ENCODE results near the gene GINS2. TPM values are rescaled to one million over a fixed set of nuclear protein-coding genes. Genes with fewer than 3 reads are reported as not detected.

Gene GINS2
- total RNA-seq, 1 experiment from 2014 or later = 38.0 TPM

DNA sequence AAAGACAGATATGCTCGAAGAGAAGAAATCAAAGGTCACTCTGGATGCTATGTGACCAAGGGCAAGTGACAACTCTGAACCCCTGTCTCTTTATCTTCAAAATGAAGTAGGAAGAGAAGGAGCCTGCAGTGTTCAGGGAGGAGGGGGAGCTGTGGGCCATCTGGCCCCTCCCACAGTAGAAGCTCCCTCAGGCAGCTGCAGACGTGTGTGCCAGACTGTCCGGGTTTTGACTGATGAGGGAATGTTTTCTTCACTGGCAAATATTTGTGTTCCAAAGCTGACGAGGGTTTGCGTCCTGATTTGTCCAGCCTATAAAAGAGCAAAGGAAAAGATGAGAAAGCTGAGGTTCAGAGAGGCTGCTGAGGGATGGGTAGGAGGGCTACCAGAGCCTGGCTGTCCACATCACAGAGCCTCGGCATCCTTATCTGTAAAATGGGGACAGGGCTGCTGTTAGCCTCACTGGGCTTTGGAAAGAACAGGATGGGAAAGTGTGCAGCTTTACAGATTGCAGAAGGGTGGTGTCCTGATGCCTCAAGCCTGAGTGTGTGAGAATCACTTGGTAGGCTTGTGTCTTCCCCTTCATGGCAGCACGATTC is 1.8 kb upstream of the GINS2 start (continued):
- TF ChIP-seq, protein P1, sequence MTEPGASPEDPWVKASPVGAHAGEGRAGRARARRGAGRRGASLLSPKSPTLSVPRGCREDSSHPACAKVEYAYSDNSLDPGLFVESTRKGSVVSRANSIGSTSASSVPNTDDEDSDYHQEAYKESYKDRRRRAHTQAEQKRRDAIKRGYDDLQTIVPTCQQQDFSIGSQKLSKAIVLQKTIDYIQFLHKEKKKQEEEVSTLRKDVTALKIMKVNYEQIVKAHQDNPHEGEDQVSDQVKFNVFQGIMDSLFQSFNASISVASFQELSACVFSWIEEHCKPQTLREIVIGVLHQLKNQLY (CRISPR knock-in tag; IDR thresholded peaks at IDR 0.05) = no peak
- TF ChIP-seq ZNF423 (CRISPR knock-in tag; IDR thresholded peaks at IDR 0.05) (no peak), ETV6 (CRISPR knock-in tag; IDR thresholded peaks at IDR 0.05) (no peak), MYBL2 (CRISPR knock-in tag; IDR thresholded peaks at IDR 0.05) (no peak), CREB1 (CRISPR knock-in tag; IDR thresholded peaks at IDR 0.05) (no peak), RELA (CRISPR knock-in tag; IDR thresholded peaks at IDR 0.05; ENCODE audit: borderline replicate concordance) (no peak)
- TF ChIP-seq, protein P2, sequence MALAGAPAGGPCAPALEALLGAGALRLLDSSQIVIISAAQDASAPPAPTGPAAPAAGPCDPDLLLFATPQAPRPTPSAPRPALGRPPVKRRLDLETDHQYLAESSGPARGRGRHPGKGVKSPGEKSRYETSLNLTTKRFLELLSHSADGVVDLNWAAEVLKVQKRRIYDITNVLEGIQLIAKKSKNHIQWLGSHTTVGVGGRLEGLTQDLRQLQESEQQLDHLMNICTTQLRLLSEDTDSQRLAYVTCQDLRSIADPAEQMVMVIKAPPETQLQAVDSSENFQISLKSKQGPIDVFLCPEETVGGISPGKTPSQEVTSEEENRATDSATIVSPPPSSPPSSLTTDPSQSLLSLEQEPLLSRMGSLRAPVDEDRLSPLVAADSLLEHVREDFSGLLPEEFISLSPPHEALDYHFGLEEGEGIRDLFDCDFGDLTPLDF (CRISPR knock-in tag; IDR thresholded peaks at IDR 0.05) = no peak
- TF ChIP-seq, protein P3, sequence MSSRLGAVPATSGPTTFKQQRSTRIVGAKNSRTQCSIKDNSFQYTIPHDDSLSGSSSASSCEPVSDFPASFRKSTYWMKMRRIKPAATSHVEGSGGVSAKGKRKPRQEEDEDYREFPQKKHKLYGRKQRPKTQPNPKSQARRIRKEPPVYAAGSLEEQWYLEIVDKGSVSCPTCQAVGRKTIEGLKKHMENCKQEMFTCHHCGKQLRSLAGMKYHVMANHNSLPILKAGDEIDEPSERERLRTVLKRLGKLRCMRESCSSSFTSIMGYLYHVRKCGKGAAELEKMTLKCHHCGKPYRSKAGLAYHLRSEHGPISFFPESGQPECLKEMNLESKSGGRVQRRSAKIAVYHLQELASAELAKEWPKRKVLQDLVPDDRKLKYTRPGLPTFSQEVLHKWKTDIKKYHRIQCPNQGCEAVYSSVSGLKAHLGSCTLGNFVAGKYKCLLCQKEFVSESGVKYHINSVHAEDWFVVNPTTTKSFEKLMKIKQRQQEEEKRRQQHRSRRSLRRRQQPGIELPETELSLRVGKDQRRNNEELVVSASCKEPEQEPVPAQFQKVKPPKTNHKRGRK (CRISPR knock-in tag; IDR thresholded peaks at IDR 0.05; ENCODE audit: borderline replicate concordance) = no peak

DNA sequence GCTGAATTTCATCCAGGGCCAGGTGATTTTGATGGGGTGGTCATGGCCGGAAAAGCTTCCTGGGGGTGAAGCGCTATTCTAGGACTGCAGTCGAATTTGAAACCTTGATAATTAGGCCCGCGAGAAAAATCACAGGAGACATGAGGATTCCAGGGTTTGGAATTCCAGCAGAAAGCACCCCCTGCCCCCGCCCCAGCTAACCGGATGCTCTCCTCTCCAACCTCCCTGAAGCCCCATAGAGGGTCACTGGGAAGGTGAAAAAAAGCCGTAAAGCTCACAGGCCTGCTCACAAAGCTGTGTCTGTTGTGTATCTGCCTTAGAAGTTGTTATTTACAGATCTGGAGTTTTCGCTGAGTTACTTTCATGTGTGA is 1.2 kb upstream of the GINS2 start:
- ChIA-PET POLR2A (interaction anchor here (0.9 kb wide), 2 partner anchors 9 to 31 kb away, joined by 3 read pairs; no protein-coding TSS in a partner anchor), CTCF (interaction anchor here (0.7 to 3.7 kb wide), 8 partner anchors 9 to 52 kb away, joined by 3 to 33 read pairs (median 4); no protein-coding TSS in a partner anchor)
- TF ChIP-seq NFE2L1 (CRISPR knock-in tag; IDR thresholded peaks at IDR 0.05) (no peak), ZNF416 (CRISPR knock-in tag; IDR thresholded peaks at IDR 0.05) (no peak), NFYB (CRISPR knock-in tag; conservative IDR thresholded peaks at IDR 0.05; ENCODE audit: low read depth) (no peak), PRRX2 (CRISPR knock-in tag; IDR thresholded peaks at IDR 0.05) (no peak), FOXK1 (CRISPR knock-in tag; IDR thresholded peaks at IDR 0.05) (no peak), SMAD3 (CRISPR knock-in tag; IDR thresholded peaks at IDR 0.05; ENCODE audit: borderline replicate concordance) (no peak), KAT7 (CRISPR knock-in tag; IDR thresholded peaks at IDR 0.05; ENCODE audit: borderline replicate concordance) (no peak)
- TF ChIP-seq, protein P4, sequence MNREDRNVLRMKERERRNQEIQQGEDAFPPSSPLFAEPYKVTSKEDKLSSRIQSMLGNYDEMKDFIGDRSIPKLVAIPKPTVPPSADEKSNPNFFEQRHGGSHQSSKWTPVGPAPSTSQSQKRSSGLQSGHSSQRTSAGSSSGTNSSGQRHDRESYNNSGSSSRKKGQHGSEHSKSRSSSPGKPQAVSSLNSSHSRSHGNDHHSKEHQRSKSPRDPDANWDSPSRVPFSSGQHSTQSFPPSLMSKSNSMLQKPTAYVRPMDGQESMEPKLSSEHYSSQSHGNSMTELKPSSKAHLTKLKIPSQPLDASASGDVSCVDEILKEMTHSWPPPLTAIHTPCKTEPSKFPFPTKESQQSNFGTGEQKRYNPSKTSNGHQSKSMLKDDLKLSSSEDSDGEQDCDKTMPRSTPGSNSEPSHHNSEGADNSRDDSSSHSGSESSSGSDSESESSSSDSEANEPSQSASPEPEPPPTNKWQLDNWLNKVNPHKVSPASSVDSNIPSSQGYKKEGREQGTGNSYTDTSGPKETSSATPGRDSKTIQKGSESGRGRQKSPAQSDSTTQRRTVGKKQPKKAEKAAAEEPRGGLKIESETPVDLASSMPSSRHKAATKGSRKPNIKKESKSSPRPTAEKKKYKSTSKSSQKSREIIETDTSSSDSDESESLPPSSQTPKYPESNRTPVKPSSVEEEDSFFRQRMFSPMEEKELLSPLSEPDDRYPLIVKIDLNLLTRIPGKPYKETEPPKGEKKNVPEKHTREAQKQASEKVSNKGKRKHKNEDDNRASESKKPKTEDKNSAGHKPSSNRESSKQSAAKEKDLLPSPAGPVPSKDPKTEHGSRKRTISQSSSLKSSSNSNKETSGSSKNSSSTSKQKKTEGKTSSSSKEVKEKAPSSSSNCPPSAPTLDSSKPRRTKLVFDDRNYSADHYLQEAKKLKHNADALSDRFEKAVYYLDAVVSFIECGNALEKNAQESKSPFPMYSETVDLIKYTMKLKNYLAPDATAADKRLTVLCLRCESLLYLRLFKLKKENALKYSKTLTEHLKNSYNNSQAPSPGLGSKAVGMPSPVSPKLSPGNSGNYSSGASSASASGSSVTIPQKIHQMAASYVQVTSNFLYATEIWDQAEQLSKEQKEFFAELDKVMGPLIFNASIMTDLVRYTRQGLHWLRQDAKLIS (CRISPR knock-in tag; IDR thresholded peaks at IDR 0.05; ENCODE audit: borderline replicate concordance) = no peak
- Mint-ChIP-seq H3K4me3 (no peak overlapping the region), H3K36me3 (peaks cover 9% of the 10 kb centered on the region; the same call in 1 of the 2 replicates), H3K4me1 (peaks cover 10% of the 10 kb centered on the region), H3K9me3 (no peaks in the 10 kb centered on the region), H3K27me3 (ENCODE audit: low read depth) (peaks cover 17% of the 10 kb centered on the region; the same call in 1 of the 2 replicates), H3K27ac (no peak overlapping the region)
- ATAC-seq (no peak), DNase-seq (ENCODE audit: low spot score) (no peak)
